T-helper 2 cell (primary cell): ENCODE measurements around the gene KCNQ5.

Source experiments
- DNase-seq, 5 experiments: peaks; one replicate each; pipeline versions ENCODE4 v3.0.0 to v3.0.0-alpha.2; 2012 to 2022

KCNQ5 gene

GRCh38 chr6:72916906-72917305 is 295.0 kb downstream of the KCNQ5 start:
- DNase-seq = no peak

GRCh38 chr6:72922401-72922800 is 300.5 kb downstream of the KCNQ5 start:
- no peak for DNase-seq

GRCh38 chr6:72925136-72925535 is 303.3 kb downstream of the KCNQ5 start:
- DNase-seq = no peak

- no peak for DNase-seq
These were observed 308.8 kb downstream of the KCNQ5 start for GRCh38 chr6:72930556-72931132.

- DNase-seq = no peak
These were observed 309.5 kb downstream of the KCNQ5 start for GRCh38 chr6:72931325-72931887.

- DNase-seq = no peak
These were observed 311.4 kb downstream of the KCNQ5 start for GRCh38 chr6:72933233-72933632.

GRCh38 chr6:72936766-72937559 is 315.1 kb downstream of the KCNQ5 start:
- DNase-seq = no peak

- DNase-seq = no peak
These were observed 316.2 kb downstream of the KCNQ5 start for GRCh38 chr6:72938104-72938503.

GRCh38 chr6:72939004-72939403 is 317.1 kb downstream of the KCNQ5 start:
- DNase-seq = no peak

- no peak for DNase-seq
These were observed 318.4 kb downstream of the KCNQ5 start for GRCh38 chr6:72940265-72940664.

GRCh38 chr6:72941263-72941662 is 319.4 kb downstream of the KCNQ5 start:
- no peak for DNase-seq

GRCh38 chr6:72941751-72942150 is 319.9 kb downstream of the KCNQ5 start:
- DNase-seq = no peak

GRCh38 chr6:72943699-72944098 is 321.8 kb downstream of the KCNQ5 start:
- DNase-seq = no peak

- no peak for DNase-seq
These were observed 322.8 kb downstream of the KCNQ5 start for GRCh38 chr6:72944660-72945059.

GRCh38 chr6:72946774-72947173 is 324.9 kb downstream of the KCNQ5 start:
- no peak for DNase-seq

GRCh38 chr6:72947534-72947933 is 325.7 kb downstream of the KCNQ5 start:
- no peak for DNase-seq

- DNase-seq = no peak
These were observed 326.3 kb downstream of the KCNQ5 start for GRCh38 chr6:72948153-72948552.

GRCh38 chr6:72950114-72950860 is 328.4 kb downstream of the KCNQ5 start:
- no peak for DNase-seq

- DNase-seq = no peak
These were observed 331.2 kb downstream of the KCNQ5 start for GRCh38 chr6:72952808-72953630.

GRCh38 chr6:72953971-72954381 is 332.1 kb downstream of the KCNQ5 start:
- DNase-seq = peak in 1 of 5 experiments; percentile 18

- no peak for DNase-seq
These were observed 332.9 kb downstream of the KCNQ5 start for GRCh38 chr6:72954716-72955115.

- DNase-seq = no peak
These were observed 333.8 kb downstream of the KCNQ5 start for GRCh38 chr6:72955666-72956065.

- no peak for DNase-seq
These were observed 334.4 kb downstream of the KCNQ5 start for GRCh38 chr6:72956272-72956671.
